DND-41 (cell line): Measurements from ENCODE around the gene IGF2.

Source experiments
- ATAC-seq: fragments of 200-7000 bp; cut with Tn5 transposase; 3 replicates; pipeline ENCODE4 v1.9.1; 2021; ENCODE audit warnings: low read depth; ENCODE audit not compliant: insufficient read depth
- DNase-seq: peaks from one replicate; pipeline ENCODE4 v3.0.0-alpha.2; 2020
- H2AFZ ChIP-seq: 2 replicates; pipeline ENCODE4 v1.6.0; 2012; ENCODE audit warnings: low read depth, low read length
- H3K27ac ChIP-seq: 2 replicates; pipeline ENCODE4 v1.5.1; 2012; ENCODE audit warnings: low read length, inconsistent platforms
- H3K27me3 ChIP-seq: fragments of 200-600 bp; sonication (generic); 2 replicates; pipeline ENCODE4 v1.6.0; 2012; ENCODE audit warnings: low read length, mild to moderate bottlenecking, inconsistent platforms; ENCODE audit not compliant: insufficient read depth, poor library complexity
- H3K36me3 ChIP-seq: 2 replicates; pipeline ENCODE4 v1.5.1; 2012; ENCODE audit warnings: low read length, inconsistent platforms; ENCODE audit not compliant: insufficient read depth
- H3K4me1 ChIP-seq: 2 replicates; pipeline ENCODE4 v1.5.1; 2012; ENCODE audit warnings: mild to moderate bottlenecking, low read length; ENCODE audit not compliant: insufficient read depth
- H3K4me2 ChIP-seq: 2 replicates; pipeline ENCODE4 v1.6.0; 2012; ENCODE audit warnings: mild to moderate bottlenecking, moderate library complexity, low read length, inconsistent platforms; ENCODE audit not compliant: insufficient read depth
- H3K4me3 ChIP-seq, 2 experiments: fragments of 200-600 bp in 1 of 2; shearing (Covaris generic) in 1 of 2; 2 replicates each; pipeline ENCODE4 v1.5.1; 2012 to 2016; ENCODE audit warnings: inconsistent platforms in 2 of 2, low read length in 2 of 2, mild to moderate bottlenecking in 2 of 2, low read depth in 1 of 2, moderate library complexity in 1 of 2
- H3K79me2 ChIP-seq: 2 replicates; pipeline ENCODE4 v1.6.0; 2012; ENCODE audit warnings: low read length, inconsistent platforms; ENCODE audit not compliant: insufficient read depth
- H3K9ac ChIP-seq: 2 replicates; pipeline ENCODE4 v1.6.0; 2012; ENCODE audit warnings: low read depth, mild to moderate bottlenecking, inconsistent platforms, low read length, moderate library complexity
- H3K9me3 ChIP-seq: 2 replicates; pipeline ENCODE4 v1.5.1; 2012; ENCODE audit warnings: low read length, moderate library complexity, mild to moderate bottlenecking, inconsistent platforms; ENCODE audit not compliant: insufficient read depth, severe bottlenecking
- H4K20me1 ChIP-seq: 2 replicates; pipeline ENCODE4 v1.6.0; 2012; ENCODE audit warnings: low read length; ENCODE audit not compliant: insufficient read depth
- CTCF ChIP-seq: IDR thresholded peaks from 2 replicates; pipeline ENCODE4 v1.5.1; 2012; ENCODE audit warnings: borderline replicate concordance, low read length, moderate library complexity, mild to moderate bottlenecking; ENCODE audit not compliant: poor library complexity, severe bottlenecking; ENCODE audit errors: extremely low read depth
- EZH2 ChIP-seq: IDR thresholded peaks from 3 replicates; pipeline ENCODE4 v1.6.1; 2012; ENCODE audit warnings: borderline replicate concordance, low read depth, mild to moderate bottlenecking, moderate library complexity, low read length, inconsistent platforms; ENCODE audit not compliant: severe bottlenecking

IGF2 gene

GRCh38 chr11:2122907-2123627 lies 16.1 kb downstream of the IGF2 start:
- Histone ChIP-seq H3K27me3 (peaks cover under 1% of the 10 kb centered on the region), H3K79me2 (no peaks in the 10 kb centered on the region), H3K9me3 (no peaks in the 10 kb centered on the region), H3K4me1 (no peaks in the 10 kb centered on the region), H4K20me1 (no peaks in the 10 kb centered on the region; the same call in 1 of the 2 replicates), H3K36me3 (no peaks in the 10 kb centered on the region), H2AFZ (no peak overlapping the region), H3K4me2 (no peak overlapping the region), H3K9ac (no peak overlapping the region), H3K4me3 (no peak overlapping the region), H3K27ac (no peak overlapping the region)
- DNase-seq (no peak), ATAC-seq (no peak)
- TF ChIP-seq EZH2: no peak
- TF ChIP-seq CTCF: no peak

- H2AFZ ChIP-seq: no peak overlapping the region
- no peak overlapping the region for H3K27ac ChIP-seq
- ATAC-seq (no peak), DNase-seq (no peak)
- no peaks in the 10 kb centered on the region for H3K79me2 ChIP-seq
- no peaks in the 10 kb centered on the region; the same call in 1 of the 2 replicates for H4K20me1 ChIP-seq
- no peak overlapping the region for H3K9ac ChIP-seq
- TF ChIP-seq CTCF (no peak), EZH2 (no peak)
- H3K36me3 ChIP-seq: no peaks in the 10 kb centered on the region
- peaks cover 5% of the 10 kb centered on the region for H3K27me3 ChIP-seq
- no peak overlapping the region for H3K4me3 ChIP-seq
- no peaks in the 10 kb centered on the region for H3K4me1 ChIP-seq
- H3K4me2 ChIP-seq: no peak overlapping the region
- no peaks in the 10 kb centered on the region for H3K9me3 ChIP-seq
Measured at GRCh38 chr11:2122222-2122906, 16.8 kb downstream of the IGF2 start.

- DNase-seq: no peak
- Histone ChIP-seq H3K4me2 (no peak overlapping the region), H3K27ac (no peak overlapping the region), H3K4me1 (no peaks in the 10 kb centered on the region), H4K20me1 (no peaks in the 10 kb centered on the region; the same call in 1 of the 2 replicates), H3K9ac (no peak overlapping the region), H3K4me3 (no peak overlapping the region), H3K27me3 (peaks cover 7% of the 10 kb centered on the region), H3K36me3 (no peaks in the 10 kb centered on the region), H3K79me2 (no peaks in the 10 kb centered on the region), H2AFZ (no peak overlapping the region), H3K9me3 (no peaks in the 10 kb centered on the region)
- TF ChIP-seq CTCF: no peak
- no peak for TF ChIP-seq EZH2
- ATAC-seq: no peak
Measured at GRCh38 chr11:2121227-2122130, 17.7 kb downstream of the IGF2 start.
